GM23338 (cell line): Measurements from ENCODE around the gene LCTL.

ENCODE experiments used
- CTCF ChIP-seq, 2 experiments: fragments of 200-600 bp in 1 of 2; sonication (generic) in 1 of 2; conservative IDR thresholded peaks; 2 replicates each; pipeline versions ENCODE4 v1.5.1 to v1.6.1; 2016 to 2017; ENCODE audit warnings: antibody characterized with exemption in 2 of 2, low read depth in 2 of 2, mild to moderate bottlenecking in 2 of 2, moderate library complexity in 1 of 2
- POLR2AphosphoS5 ChIP-seq: IDR thresholded peaks from 2 replicates; pipeline ENCODE4 v1.6.1; 2016; ENCODE audit warnings: antibody characterized with exemption, low read depth
- REST ChIP-seq: IDR thresholded peaks from one replicate; pipeline ENCODE4 v1.6.1; 2018; ENCODE audit warnings: antibody characterized with exemption; ENCODE audit not compliant: unreplicated experiment

- TF ChIP-seq CTCF (conservative IDR thresholded peaks at IDR 0.05; ENCODE audit: low read depth in 2 of 2), result no peak
- no peak for TF ChIP-seq REST
- TF ChIP-seq POLR2AphosphoS5, result no peak
These were observed 48.7 kb upstream of the LCTL start for GRCh38 chr15:66614456-66614855.
